ENCODE measurements around the gene ADCY9. TPM values are rescaled to one million over a fixed set of nuclear protein-coding genes. Genes with fewer than 3 reads are reported as not detected.
A peak's percentile ranks its signal among the peaks of the same experiment; 100 is the strongest.

Gene ADCY9
- total and polyA plus RNA-seq, 8 donors, result 6.6 to 20.9 (median 18.0) TPM

GRCh38 chr16:4136229-4136813 is 20.1 kb upstream of the ADCY9 start:
- no peak overlapping the region for H3K4me3 ChIP-seq
- DNase-seq (peak; percentile 24 to 81 (median 66)), FAIRE-seq (no peak), ATAC-seq (peak; percentile 75 to 86 (median 83))
- no peaks in the 10 kb centered on the region for H3K27me3 ChIP-seq
- H3K4me1 ChIP-seq, result no peaks in the 10 kb centered on the region
- WGBS, 2 donors, result 29 to 30% methylated on average over 9 of the region's 9 CpGs
- peak overlapping the region in 1 of 4 donors; percentile 8 for H3K27ac ChIP-seq
- intact Hi-C loops (cut with DNase I), result no loop called here
- no peaks in the 10 kb centered on the region for H3K9me3 ChIP-seq
- no peaks in the 10 kb centered on the region for H3K36me3 ChIP-seq
- TF ChIP-seq CTCF (IDR thresholded peaks at IDR 0.05), result no peak

- intact Hi-C loops (cut with DNase I), result no loop called here
- no peak for TF ChIP-seq CTCF (IDR thresholded peaks at IDR 0.05)
- H3K27ac ChIP-seq, result no peak overlapping the region
- no peak for FAIRE-seq
- no peaks in the 10 kb centered on the region for H3K36me3 ChIP-seq
- H3K4me1 ChIP-seq, result no peaks in the 10 kb centered on the region
- DNase-seq, result no peak
- 95 to 100% methylated on average over 1 of the region's 1 CpG for WGBS, 2 donors
- no peak overlapping the region for H3K4me3 ChIP-seq
- no peaks in the 10 kb centered on the region for H3K27me3 ChIP-seq
- no peaks in the 10 kb centered on the region for H3K9me3 ChIP-seq
- no peak for ATAC-seq
Measured at GRCh38 chr16:4135537-4135936, 19.3 kb upstream of the ADCY9 start.

GRCh38 chr16:4133897-4134372 is 17.7 kb upstream of the ADCY9 start:
- Histone ChIP-seq H3K27ac (no peak overlapping the region), H3K36me3 (no peaks in the 10 kb centered on the region), H3K27me3 (no peaks in the 10 kb centered on the region), H3K4me1 (no peaks in the 10 kb centered on the region), H3K4me3 (no peak overlapping the region), H3K9me3 (no peaks in the 10 kb centered on the region)
- WGBS, 2 donors, result 90 to 96% methylated on average over 10 of the region's 10 CpGs
- DNase-seq (no peak), FAIRE-seq (no peak), ATAC-seq (no peak)
- TF ChIP-seq CTCF (IDR thresholded peaks at IDR 0.05), result no peak
- intact Hi-C loops (cut with DNase I), result no loop called here

- 75 to 81% methylated on average over 13 of the region's 13 CpGs for WGBS, 2 donors
- no peaks in the 10 kb centered on the region for H3K4me1 ChIP-seq
- no peaks in the 10 kb centered on the region for H3K27me3 ChIP-seq
- no peaks in the 10 kb centered on the region for H3K36me3 ChIP-seq
- intact Hi-C loops (cut with DNase I), result no loop called here
- no peak for TF ChIP-seq CTCF (IDR thresholded peaks at IDR 0.05)
- ATAC-seq, result no peak
- no peak overlapping the region for H3K27ac ChIP-seq
- no peak overlapping the region for H3K4me3 ChIP-seq
- DNase-seq, result no peak
- H3K9me3 ChIP-seq, result no peaks in the 10 kb centered on the region
- FAIRE-seq, result no peak
Measured at GRCh38 chr16:4131621-4132020, 15.4 kb upstream of the ADCY9 start.

GRCh38 chr16:4124535-4125294 is 8.5 kb upstream of the ADCY9 start:
- no peak for ATAC-seq
- Histone ChIP-seq H3K4me1 (no peaks in the 10 kb centered on the region), H3K27ac (no peak overlapping the region), H3K9me3 (no peaks in the 10 kb centered on the region), H3K4me3 (no peak overlapping the region), H3K36me3 (no peaks in the 10 kb centered on the region), H3K27me3 (no peaks in the 10 kb centered on the region)
- 86 to 93% methylated on average over 12 of the region's 12 CpGs for WGBS, 2 donors
- intact Hi-C loops (cut with DNase I), result no loop called here
- no peak for FAIRE-seq
- no peak for DNase-seq
- TF ChIP-seq CTCF (IDR thresholded peaks at IDR 0.05), result no peak
